ENCODE data around the gene DEPP1.

Gene DEPP1

GRCh38 chr10:44993226-44993921 lies 14.8 kb upstream of the DEPP1 start:
- no peak for DNase-seq

DNA sequence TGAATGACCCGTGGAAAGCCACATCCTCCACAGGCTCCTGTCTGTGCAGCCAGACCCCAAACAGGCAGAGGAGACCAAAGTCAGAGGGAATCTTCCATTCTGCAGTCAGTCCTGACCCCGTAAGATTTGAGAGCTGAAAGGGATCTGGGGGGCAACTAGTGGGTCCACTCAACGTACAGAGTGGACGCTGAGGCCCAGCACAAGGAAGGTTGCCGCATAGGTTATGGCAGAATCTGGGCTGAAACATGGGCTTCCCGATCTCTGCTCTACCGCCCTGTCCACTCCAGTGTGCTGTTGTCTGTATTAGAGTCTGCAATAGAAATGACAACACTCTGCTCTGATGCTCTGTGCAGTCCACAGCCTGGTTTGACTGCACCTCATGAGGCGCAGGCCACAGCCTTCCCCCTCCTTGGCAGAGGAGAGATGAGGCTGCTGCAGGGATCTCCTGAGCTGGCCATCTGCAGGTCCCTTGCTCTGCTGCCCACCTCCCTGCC lies 14.2 kb upstream of the DEPP1 start:
- no peak for DNase-seq

DNA sequence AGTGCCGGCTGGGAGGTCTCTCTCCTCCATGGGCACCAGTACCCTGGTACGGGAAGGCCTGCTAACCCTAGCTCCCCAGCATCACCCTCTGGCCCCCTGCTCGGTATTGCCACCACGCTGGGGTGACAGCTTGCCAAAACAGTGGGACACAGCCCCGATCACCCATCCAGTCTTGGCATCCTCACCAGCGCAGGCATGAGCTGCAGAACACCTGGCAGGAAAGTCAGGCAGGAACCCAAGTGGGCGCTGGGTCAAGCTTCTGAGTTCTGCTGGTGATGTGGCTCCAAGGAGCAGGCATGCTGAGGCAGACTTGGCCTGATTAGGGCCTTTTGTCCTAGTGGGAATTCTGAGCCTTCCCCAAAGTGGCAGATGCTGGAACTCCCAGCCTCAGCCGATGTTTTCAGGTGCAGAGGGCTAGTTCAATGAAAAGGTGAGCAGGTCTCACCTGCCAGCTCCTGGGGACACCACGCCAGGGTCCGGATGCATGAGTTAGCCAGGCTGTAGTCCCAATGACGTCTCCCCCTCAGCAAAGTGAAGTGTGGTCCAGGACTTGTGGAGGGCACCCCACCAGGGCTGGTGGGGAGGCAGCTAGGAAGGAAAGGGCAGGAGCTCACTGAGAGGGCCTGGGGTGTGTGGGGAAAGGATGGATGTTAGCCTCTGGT lies 13.6 kb upstream of the DEPP1 start:
- DNase-seq, result no peak

DNA sequence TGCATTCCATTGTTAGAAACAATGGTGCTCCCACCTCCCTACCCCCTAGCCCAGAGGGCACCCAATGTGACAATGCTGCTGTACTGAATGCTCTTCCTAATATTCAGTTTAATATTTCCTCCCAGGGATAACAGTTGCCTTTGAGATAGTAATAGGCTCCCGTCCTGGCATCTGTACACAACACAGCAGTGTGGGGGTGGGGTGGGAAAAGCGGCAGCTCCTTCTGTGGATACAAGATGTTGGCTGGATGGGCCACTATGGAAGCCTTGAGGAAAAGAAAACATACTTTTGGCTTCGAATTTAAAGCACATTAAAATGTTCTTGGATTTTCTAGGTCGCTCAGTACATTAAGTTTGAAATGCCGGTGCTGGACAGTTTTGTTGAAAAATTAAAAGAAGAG lies 13.0 kb upstream of the DEPP1 start:
- DNase-seq, result no peak

DNA sequence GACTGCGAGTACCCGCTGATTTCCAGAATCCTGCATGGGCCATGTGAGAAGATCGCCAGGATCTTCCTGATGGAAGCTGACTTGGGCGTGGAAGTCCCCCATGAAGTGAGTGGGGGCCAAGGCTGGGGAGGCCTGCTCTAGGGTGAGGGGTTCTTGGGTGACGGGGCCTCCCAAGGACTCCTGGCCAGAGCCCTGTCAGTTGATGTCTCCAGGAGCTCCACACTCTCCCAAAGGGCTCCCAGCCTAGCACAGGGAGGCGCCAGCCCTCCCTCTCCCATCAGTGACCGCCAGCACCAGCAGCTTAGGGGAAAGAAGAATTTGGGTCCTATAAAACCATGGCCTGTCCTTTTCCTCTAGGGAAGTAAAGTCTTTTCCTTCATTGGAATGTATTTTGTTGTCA lies 12.4 kb upstream of the DEPP1 start:
- DNase-seq, result no peak

DNA sequence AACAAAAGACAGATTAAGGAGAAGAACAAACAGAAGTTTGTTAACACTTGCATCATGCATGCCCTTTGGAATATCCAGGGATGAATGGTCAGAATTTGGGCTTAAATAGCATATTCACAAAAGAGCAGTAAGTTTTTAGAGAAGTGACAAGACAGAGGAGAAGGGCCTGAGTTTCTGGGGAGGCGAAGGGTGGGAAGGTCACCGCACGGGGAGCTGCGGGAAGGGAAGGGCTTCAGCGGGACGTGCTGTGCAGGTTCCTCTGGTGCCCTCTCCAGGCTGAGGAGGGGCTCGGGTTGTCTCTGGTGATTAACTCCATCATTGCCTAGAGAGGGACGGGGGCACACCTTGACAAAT lies 11.7 kb upstream of the DEPP1 start:
- DNase-seq, result no peak

GRCh38 chr10:44989597-44990301 lies 11.1 kb upstream of the DEPP1 start:
- no peak for DNase-seq

DNA sequence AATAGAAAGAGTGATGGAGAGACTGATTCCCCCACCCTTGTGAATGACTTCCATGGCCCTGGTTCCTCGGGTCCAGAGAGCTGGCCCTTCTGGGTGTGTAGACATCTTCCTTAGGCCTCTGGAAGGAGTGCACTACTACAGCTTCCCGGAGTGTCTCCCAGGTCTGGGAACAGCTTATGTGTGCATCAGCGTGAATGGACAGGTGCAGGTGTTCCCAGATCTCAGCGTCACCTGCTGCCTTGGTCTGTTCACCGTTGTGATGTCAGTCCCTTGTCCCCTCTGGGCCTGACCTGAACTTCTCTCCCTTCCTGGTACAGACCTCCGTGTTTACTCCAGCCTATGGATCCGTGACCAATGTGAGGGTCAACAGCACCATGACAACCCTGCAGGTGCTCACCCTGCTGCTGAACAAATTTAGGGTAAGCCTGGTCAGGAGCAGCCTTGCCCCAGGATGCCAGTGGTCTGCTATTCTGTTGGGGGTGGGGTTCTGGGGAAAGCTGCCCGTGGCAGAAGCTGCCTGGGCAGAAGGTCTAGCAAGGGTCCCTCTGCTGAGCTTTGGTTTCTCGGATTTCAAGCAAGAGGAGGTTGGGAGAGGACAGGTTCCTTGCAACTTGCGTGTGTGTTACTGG lies 10.5 kb upstream of the DEPP1 start:
- no peak for DNase-seq

- no peak for DNase-seq
These were observed 8.1 kb upstream of the DEPP1 start for GRCh38 chr10:44986670-44987069.

DNA sequence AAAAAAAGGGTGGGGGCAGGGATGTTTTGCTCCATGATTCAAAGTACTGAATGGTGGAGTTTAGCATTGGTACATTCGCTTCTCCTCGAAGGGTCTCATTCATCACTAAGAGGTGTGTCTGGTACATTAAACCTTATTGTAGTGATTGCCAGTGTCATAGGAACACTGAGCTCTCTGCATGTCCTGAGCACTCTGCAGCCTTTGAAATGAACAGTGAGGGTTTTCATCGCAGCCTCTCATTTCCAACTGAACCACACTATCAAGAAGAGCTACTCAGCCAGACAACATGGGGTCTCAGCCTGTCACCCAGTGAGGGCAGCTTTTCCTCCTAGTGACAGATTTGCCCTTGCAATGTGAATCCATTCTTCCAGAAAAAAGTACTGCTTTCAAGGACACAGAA lies 7.6 kb upstream of the DEPP1 start:
- no peak for DNase-seq

GRCh38 chr10:44985175-44985681 lies 6.6 kb upstream of the DEPP1 start:
- DNase-seq, result no peak

DNA sequence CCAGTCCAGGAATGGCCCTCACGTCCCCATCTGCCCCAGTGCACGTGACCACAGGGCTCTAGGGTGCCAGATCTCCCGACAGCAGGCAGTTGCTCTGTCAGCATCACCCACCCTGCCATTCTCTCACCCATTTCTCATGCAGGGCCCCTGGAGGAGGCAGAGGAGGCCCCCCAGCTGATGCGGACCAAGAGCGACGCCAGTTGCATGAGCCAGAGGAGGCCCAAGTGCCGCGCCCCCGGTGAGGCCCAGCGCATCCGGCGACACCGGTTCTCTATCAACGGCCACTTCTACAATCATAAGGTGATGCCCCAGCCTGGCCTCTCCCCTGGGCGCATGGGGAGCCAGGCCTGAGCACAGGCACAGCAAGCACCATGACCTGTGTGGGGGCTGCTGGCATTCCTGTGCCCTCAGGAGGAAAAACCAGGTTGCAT lies 6.1 kb upstream of the DEPP1 start:
- DNase-seq, result no peak

DNA sequence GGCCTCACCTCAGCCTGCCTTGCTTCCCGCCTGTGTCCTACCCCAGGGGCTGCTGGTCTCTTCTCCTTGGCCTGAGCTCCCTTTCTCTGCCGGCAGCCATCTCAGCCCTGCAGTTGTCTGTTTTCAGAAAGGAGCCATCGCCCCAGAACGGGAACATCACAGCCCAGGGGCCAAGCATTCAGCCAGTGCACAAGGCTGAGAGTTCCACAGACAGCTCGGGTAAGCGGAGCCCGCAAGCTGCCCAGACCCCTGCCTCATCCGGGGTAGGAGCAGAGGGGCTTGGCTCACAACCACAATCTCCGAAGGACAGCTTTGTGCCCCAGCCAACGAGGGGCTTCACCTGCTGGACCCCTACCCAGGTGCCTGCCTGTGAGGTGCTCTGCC lies 5.3 kb upstream of the DEPP1 start:
- no peak for DNase-seq

GRCh38 chr10:44983066-44983894 lies 4.7 kb upstream of the DEPP1 start:
- DNase-seq, result no peak

DNA sequence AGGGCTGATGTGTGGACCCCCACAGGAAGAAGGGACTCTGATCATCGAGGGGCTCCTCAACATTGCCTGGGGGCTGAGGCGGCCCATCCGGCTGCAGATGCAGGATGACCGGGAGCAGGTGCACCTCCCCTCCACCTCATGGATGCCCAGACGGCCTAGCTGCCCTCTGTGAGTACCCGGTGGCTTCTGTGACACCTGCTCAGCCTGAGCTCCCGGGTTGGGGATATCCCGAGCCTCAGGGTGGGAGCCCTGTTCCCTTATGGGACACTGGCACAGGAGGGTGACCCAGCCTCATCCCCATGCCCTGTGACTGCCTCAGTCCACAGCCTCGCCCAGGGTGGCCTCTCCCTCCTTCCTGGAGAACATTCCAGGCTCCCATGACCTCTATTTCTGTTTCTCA lies 3.9 kb upstream of the DEPP1 start:
- no peak for DNase-seq

DNA sequence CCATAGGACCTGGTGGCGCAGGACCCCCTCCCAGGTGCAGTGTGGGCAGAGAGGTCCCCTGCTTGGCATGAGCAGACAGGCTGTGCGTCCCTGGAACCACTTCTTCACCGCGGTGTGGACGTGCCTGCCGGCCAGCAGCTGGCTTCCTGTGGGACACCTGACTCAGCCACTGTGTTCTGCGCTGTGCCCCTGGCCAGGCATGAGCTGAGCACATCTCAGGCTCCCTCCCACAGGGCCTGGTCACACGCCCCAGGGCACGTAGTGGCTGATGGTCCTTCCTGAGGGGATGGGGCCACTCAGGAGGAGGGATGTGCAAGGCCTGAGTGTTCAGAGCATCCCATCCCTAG lies 3.5 kb upstream of the DEPP1 start:
- no peak for DNase-seq

DNA sequence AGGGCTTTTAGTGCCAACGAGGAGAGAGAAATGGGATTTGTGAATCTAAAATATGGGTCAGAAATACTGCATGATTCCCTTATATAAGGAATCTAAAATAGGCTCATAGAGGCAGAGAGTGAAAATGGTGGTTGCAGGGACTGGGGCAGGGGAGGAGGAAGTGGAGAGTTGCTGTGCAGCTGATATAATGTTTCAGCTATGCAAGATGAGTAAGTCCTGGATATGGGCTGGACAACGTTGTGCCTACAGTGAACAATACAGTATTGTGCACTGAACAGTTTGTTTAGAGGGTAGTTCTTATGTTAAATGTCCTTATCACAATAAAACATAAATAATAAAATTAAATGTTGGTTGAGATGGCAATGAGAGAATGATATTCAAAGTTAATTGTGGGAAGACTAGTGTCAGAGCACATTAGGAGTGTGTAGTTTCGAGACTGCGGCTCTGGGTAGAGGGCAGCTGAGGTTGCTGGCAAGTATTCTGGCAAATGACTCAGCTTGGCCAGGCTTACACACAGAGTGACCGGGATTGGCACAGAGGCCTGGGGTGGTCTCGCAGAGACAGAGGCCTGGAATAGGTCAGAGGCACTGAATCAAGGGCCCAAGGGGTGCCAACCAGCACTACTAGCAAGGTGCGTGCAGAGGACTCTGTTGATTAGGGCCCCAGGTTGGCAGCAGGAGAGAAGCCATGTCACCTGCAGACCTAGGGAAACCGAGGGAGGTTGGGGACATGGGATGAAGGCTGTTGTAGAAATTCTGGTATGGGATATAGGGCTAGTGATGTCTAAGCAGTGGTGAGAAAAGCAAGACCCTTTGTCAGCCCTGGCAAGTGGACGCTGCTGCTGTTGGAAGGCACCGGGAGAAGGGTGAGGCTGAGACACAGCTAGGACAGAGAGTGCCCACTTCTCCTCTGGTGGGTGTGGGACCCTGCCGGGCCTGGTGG lies 2.8 kb upstream of the DEPP1 start:
- no peak for DNase-seq

DNA sequence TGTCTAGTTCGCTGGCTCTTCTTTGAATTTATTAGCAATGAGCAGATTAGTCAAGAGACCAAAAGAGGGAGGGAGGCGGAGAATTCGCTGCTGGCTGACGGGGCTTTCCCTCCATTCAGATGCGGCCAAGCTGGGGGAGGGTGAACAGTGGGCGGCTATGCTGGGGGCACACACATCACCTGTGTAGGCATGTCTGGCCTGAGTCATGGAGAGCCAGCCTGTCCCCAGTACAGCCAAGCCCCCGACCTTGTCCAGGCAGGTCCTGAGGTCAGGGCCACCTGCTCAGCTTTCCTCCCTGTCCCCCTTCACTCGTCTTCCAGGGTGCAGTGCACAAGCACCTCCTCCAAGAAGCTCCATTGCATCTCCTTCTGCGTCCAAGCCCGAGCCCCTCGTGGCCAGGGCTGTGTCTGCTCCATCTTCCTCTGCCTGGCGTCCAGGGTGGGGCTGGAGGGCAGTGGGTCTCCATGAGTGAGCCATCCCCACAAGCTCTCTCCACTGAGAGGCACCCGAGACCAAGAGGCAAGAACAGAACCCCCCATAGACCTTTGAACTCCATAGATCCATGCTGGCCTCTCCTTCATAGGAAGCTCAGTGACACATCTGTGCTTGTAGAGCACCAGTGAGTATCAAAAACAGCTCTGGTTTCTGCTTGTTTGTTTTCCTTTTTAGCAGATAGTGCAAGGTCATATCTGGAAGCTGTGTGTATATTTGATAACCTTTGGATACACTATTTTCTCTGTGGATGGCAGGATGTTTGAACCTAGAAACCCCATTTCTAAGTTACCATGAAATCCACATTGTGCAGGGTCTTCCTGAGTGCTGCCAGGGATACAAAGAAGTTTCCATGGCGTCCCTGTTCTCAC lies 1.9 kb upstream of the DEPP1 start:
- DNase-seq, result no peak

DNA sequence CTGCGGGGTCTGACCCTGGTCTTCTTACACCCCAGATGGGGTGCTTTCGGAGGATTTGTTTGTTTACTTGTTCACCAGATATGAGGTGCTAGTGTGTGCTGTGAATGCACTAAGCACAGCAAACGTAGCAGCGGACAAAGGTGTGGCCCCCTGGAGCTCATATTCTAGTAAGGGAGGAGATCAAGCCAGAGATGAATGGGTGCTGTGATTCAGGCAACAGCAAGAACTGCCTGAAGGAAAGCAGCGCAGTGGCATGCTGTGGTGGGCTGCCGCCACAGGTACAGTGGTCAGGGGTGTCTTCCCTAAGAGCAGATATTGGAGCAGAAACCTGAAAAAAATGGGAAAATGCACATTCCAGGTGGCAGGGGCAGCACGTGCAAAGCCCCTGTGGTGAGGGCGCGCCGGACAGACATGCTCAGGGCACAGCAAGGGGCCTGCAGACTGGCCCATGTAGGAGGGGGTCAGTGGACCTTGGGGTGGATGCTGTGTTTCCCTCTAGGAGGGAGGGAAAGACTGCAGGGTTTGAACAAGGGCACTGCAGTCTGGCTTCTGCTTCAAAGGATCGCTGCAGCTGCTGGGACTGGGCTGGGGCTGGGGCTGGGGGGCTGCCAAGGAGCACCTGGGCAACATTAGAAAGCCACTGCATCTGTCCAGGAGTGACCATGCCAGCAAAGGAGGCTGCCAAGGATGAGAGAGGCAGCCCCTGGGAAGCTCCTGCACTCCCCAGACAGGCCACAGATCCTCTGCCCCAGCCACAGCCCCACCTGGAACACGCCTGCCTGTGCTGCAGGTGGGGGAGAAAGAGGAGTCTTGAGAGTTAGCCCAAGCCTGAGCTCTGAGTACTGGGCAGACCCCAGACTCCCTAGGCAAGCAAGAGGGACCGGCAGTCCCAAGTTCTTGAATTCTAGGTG lies 927 bp upstream of the DEPP1 start:
- DNase-seq, result no peak

- no peak for DNase-seq
These were observed 418 bp downstream of the DEPP1 start for GRCh38 chr10:44978213-44978569.

Measured in SIG-M5 (cell line).